GM21786 (cell line): ENCODE results near the gene CCNL1.
A peak's percentile ranks its signal among the peaks of the same experiment; 100 is the strongest.
"Not testable (repeated sequence)": the region's sequence is repeated elsewhere in the genome, so short reads cannot be mapped to it uniquely, and the experiment has no call there.

Source experiments
- ATAC-seq: cut with Tn5 transposase; IDR thresholded peaks from one replicate; pipeline ENCODE4 v1.9.1; 2021; ENCODE audit not compliant: unreplicated experiment

CCNL1 gene

DNA sequence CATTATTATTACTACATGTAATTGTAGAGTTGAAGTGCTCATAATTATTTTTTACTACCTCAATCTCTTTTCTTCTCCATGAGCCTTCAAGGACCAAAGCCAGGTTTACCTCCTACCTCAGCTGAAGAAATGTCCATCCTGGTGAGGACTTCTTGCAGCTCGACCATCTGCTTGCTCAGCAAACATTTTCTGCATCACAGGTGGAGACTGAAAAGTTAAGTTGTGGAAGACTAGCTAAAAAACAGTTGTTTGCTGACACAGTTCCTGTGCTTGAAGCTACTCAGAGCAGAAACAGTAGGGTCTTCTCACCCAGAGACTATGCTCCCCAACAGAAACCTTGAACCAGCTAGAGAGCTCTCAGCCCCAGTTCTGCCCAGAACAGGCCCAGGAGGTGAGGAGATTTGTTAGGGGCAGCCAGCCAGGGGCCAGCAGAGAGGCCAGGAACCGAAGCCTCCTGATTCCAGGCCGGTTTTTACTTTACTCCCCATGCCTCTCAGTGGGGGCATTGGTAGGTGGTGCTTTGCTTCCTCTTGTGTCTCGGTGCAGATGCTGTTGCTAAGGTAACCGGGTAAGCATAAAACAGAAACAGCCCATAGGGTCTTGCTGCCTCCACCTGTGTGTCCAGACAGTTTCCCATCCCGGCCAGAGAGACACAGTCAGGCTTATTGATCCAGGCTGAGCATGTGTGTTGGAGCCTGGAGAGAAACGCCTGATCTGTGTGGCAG is 54.9 kb downstream of the CCNL1 start:
- ATAC-seq, result peak; percentile 73

GRCh38 chr3:157104521-157104920 is 55.4 kb downstream of the CCNL1 start:
- ATAC-seq, result no peak

DNA sequence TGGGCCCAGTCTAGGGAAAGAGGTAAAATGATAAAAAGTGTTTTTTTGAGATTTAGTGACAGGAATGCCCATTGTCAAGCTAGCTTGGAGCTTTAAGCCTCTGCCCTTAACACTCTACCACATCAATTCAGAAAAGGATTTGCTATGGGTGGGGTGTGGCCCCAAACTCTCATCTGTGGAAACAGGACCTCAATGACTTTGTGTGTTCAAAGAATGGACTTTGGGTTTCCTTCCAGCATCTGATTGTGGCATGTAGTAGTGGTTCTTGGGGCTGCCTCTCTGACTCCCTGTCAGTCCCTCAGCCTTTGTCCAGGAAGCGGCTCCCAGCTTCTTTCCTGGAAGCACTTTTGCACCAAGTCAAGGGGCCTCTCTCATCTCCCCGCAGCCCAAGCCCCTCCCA is 56.1 kb downstream of the CCNL1 start:
- no peak for ATAC-seq

DNA sequence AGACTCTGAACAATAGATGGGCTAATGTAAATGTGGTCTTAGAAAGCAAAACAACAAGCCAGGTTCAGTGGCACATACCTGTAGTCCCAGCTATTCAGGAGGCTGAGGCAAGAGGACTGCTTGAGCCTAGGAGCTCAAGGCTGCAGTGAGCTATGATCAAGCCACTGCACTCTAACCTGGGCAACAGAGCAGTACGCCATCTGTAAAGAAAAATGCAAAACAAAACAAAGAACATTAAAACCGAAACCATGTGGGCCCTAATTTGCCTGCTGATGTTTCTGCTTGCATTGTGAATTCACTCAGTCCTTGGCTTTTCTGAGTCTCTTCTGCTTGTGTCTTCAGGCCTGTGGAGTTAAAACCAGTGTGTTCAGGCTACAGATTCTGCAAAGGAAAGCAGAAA is 56.7 kb downstream of the CCNL1 start:
- peak; percentile 91 for ATAC-seq

DNA sequence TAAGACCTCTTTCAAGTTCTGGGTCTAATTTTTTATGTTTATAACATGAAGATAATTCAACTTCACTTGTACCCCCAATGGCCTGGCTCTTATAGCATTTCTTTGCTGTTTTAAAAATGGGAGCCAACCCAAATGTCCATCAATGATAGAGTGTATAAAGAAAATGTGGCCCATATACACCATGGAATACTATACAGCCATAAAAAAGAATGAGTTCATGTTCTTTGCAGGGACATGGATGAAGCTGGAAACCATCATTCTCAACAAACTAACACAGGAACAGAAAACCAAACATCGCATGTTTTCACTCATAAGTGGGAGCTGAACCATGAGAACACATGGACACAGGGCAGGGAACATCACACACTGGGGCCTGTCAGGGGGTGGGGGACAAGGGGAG is 57.4 kb downstream of the CCNL1 start:
- ATAC-seq, result not testable (repeated sequence)

GRCh38 chr3:157102098-157102497 is 57.8 kb downstream of the CCNL1 start:
- no peak for ATAC-seq

DNA sequence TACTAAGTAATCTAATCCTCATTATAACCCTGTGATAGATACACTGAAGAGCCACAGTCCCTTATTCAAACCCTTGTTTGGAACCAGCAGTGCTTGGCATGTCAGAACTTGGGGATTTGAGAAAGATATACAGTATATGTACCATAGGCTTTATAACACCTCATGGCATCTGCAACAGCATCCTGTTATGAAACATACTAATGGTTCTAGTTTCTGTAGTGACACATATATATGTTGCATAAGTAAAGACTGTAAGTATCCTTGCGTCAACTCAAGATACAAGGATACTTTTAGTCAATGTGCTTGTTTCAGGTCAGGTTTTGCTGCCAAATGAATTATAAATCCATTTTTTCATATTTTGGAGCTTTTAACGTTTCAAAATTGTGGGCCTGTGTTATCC is 58.5 kb downstream of the CCNL1 start:
- no peak for ATAC-seq

GRCh38 chr3:157100608-157101396 is 59.1 kb downstream of the CCNL1 start:
- no peak for ATAC-seq

- no peak for ATAC-seq
Measured at GRCh38 chr3:157100096-157100477, 59.9 kb downstream of the CCNL1 start.

GRCh38 chr3:157099326-157100095 is 60.4 kb downstream of the CCNL1 start:
- ATAC-seq, result no peak

DNA sequence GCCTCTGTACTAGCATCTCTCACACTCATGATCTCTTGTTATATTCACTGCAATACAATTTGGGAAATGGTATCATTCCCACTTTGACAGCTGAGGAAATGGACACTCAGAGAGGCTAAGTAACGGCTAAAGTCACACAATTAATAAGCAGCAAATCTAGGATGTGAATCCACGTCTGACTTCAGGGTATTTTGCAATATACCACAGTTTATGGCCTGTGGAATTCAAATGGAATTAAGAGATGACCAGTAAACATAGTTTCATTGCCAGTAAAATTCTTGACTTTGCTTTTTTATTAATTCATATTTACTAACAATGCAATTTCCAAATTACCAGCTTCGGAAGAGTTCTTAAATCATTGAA is 61.1 kb downstream of the CCNL1 start:
- ATAC-seq, result no peak

- no peak for ATAC-seq
Measured at GRCh38 chr3:157098121-157098822, 61.7 kb downstream of the CCNL1 start.
